GM12878 (cell line): ENCODE data around the gene IGLL5. TPM values are rescaled to one million over a fixed set of nuclear protein-coding genes. Genes with fewer than 3 reads are reported as not detected.

Experiments used
- ATAC-seq: fragments of 200-7000 bp; cut with Tn5 transposase; 3 replicates; pipeline ENCODE4 v1.9.1; 2020; ENCODE audit warnings: mild to moderate bottlenecking, moderate library complexity
- BruUV-seq: library from RNA; stranded (reverse); fragments of 400-500 nt; replicated peaks from 2 replicates; lab custom pipeline; 2021; lab: Mats Ljungman, UMichigan
- CTCF ChIA-PET: fragments of 300-600 bp; sonication (Branson Sonifier 250); formaldehyde crosslinking; extraction: SDS; loops from one replicate; lab custom pipeline; 2021; ENCODE audit warnings: inconsistent platforms; lab: Yijun Ruan, JAX
- POLR2A ChIA-PET: fragments of 350-600 bp; formaldehyde crosslinking; extraction: SDS; loops from one replicate; lab custom pipeline; 2021; ENCODE audit warnings: inconsistent platforms; lab: Charles Lee
- RAD21 ChIA-PET: fragments of 300-600 bp; sonication (Branson Sonifier 250); formaldehyde crosslinking; loops from one replicate; lab custom pipeline; 2023; ENCODE audit warnings: antibody characterized with exemption; ENCODE audit not compliant: unreplicated experiment; lab: Charles Lee
- SMC1A ChIA-PET: fragments of 300-600 bp; sonication (Branson Sonifier 250); formaldehyde crosslinking; loops from one replicate; lab custom pipeline; 2023; ENCODE audit not compliant: unreplicated experiment, uncharacterized antibody; lab: Charles Lee
- DNase-seq: peaks from one replicate; pipeline ENCODE4 v3.0.0-alpha.2; 2011; ENCODE audit warnings: low read depth, low spot score
- FAIRE-seq: peaks from 3 replicates; lab custom pipeline; 2011; peaks lifted over from hg19 to GRCh38; lab: Jason Lieb, UNC
- H2AFZ ChIP-seq: 2 replicates; pipeline ENCODE4 v1.6.0; 2011; ENCODE audit warnings: low read depth, low read length, control low read depth; ENCODE audit not compliant: control insufficient read depth
- H3K27ac ChIP-seq: 2 replicates; pipeline ENCODE4 v1.5.1; 2011; ENCODE audit warnings: control low read depth; ENCODE audit not compliant: control insufficient read depth, insufficient read depth
- H3K27me3 ChIP-seq, 2 experiments: replicated peaks in 1 of 2; 2 replicates each; pipeline versions ENCODE4 v1.6.0 to v1.6.1; 2011; ENCODE audit warnings: low read length in 1 of 2; ENCODE audit not compliant: control insufficient read depth in 2 of 2, insufficient read depth in 2 of 2
- H3K36me3 ChIP-seq, 2 experiments: 2 replicates each; pipeline ENCODE4 v1.5.1; 2011; ENCODE audit warnings: low read length in 1 of 2; ENCODE audit not compliant: control insufficient read depth in 2 of 2, insufficient read depth in 2 of 2
- H3K4me1 ChIP-seq: 2 replicates; pipeline ENCODE4 v1.6.1; 2011; ENCODE audit warnings: mild to moderate bottlenecking, low read length, moderate library complexity, mixed read lengths; ENCODE audit not compliant: control insufficient read depth, insufficient read depth
- H3K4me2 ChIP-seq: 2 replicates; pipeline ENCODE4 v1.6.0; 2011; ENCODE audit warnings: control low read depth; ENCODE audit not compliant: control insufficient read depth, insufficient read depth
- H3K4me3 ChIP-seq: fragments of 200-600 bp; sonication (generic); 2 replicates; pipeline ENCODE4 v1.5.1; 2016
- H3K79me2 ChIP-seq: 2 replicates; pipeline ENCODE4 v1.6.0; 2011; ENCODE audit warnings: low read length; ENCODE audit not compliant: control insufficient read depth, insufficient read depth
- H3K9ac ChIP-seq: 2 replicates; pipeline ENCODE4 v1.8.0; 2011; ENCODE audit warnings: low read length, control low read depth, mixed read lengths; ENCODE audit not compliant: control insufficient read depth, insufficient read depth
- H3K9me3 ChIP-seq: replicated peaks from 3 replicates; pipeline ENCODE4 v1.5.1; 2011; ENCODE audit warnings: mild to moderate bottlenecking, low read length; ENCODE audit not compliant: control insufficient read depth, insufficient read depth
- H4K20me1 ChIP-seq: 2 replicates; pipeline ENCODE4 v1.6.0; 2011; ENCODE audit not compliant: control insufficient read depth, insufficient read depth
- HDGF ChIP-seq: fragments of 450-650 bp; IDR thresholded peaks from 2 replicates; pipeline ENCODE4 v1.6.1; 2016; ENCODE audit warnings: antibody characterized with exemption
- NFYB ChIP-seq: IDR thresholded peaks from 2 replicates; pipeline ENCODE4 v1.6.1; 2011; ENCODE audit warnings: low read depth, mild to moderate bottlenecking, low read length, improper control_type of control experiment, moderate library complexity; ENCODE audit not compliant: insufficient read depth
- REST ChIP-seq: IDR thresholded peaks from 2 replicates; pipeline ENCODE4 v1.6.1; 2012; ENCODE audit warnings: mild to moderate bottlenecking, low read depth, low read length
- WGBS: methylation state at CpG from one replicate; pipeline ENCODE4 v1.1.6; 2016; ENCODE audit warnings: low lambda C conversion rate; ENCODE audit not compliant: insufficient replicate concordance, insufficient coverage; ENCODE audit errors: missing lambda C conversion rate; 5-methylcytosine and 5-hydroxymethylcytosine counted together
- in situ Hi-C: fragments of 300-500 bp; cut with MboI; formaldehyde crosslinking; loops from 9 replicates; pipeline ENCODE4 v1.14.3; 2018; ENCODE audit warnings: mixed read lengths
- intact Hi-C: fragments of 100-400 bp; cut with micrococcal nuclease; formaldehyde crosslinking; loops from one replicate; pipeline ENCODE4 v1.14.2; 2022; ENCODE audit not compliant: unreplicated experiment
- polyA plus RNA-seq, 11 experiments: library from polyadenylated mRNA; depleted of rRNA in 4 of 11; unstranded in 6 of 11; stranded (reverse) in 5 of 11; fragments of >200 nt; fragmentation: Nextera tagmentation in 4 of 11; fragmentation: Illumina TruSeq in 1 of 11; extraction: Ambion mirVana in 4 of 11; extraction: Trizol in 1 of 11; gene quantifications; 1 replicate in 1 of 11; 2 replicates in 10 of 11; pipeline versions ENCODE4 v1.2.1 to v1.2.3, GENCODE V29; 2011 to 2016; ENCODE audit warnings: inconsistent platforms in 2 of 11, missing spikeins in 2 of 11, low read depth in 1 of 11
- total RNA-seq, 4 experiments: library from RNA; depleted of rRNA in 3 of 4; stranded (reverse); fragments of >200 nt in 3 of 4; fragmentation: Illumina TruSeq in 1 of 4; extraction: Trizol in 1 of 4; gene quantifications; 2 replicates each; pipeline versions ENCODE4 v1.2.1 to v1.2.3, GENCODE V29; 2013 to 2021

Gene IGLL5
- total and polyA plus RNA-seq, 10 of the 15 experiments (the other 5 are each of a cell fraction or from before 2014, with no cell fraction given) = not detected

GRCh38 chr22:22915670-22916035, 28.0 kb downstream of the IGLL5 start (continued):
- TF ChIP-seq REST = no peak

- Histone ChIP-seq H3K4me2 (no peak overlapping the region), H3K79me2 (no peaks in the 10 kb centered on the region), H3K9me3 (no peaks in the 10 kb centered on the region), H3K36me3 (no peaks in the 10 kb centered on the region), H3K27me3 (no peaks in the 10 kb centered on the region), H4K20me1 (no peaks in the 10 kb centered on the region), H3K4me3 (no peak overlapping the region), H3K4me1 (peaks cover 15% of the 10 kb centered on the region), H2AFZ (no peak overlapping the region), H3K27ac (no peak overlapping the region), H3K9ac (no peak overlapping the region)
- no peak for FAIRE-seq
- ChIA-PET CTCF (interaction anchor here (1.4 kb wide), 1 partner anchor 12 kb away, joined by 5 read pairs; no protein-coding TSS in a partner anchor), RAD21 (no interaction called here), POLR2A (interaction anchor here (1.1 to 4.1 kb wide), 2 partner anchors 14 to 25 kb away, joined by 3 to 21 read pairs; no protein-coding TSS in a partner anchor), SMC1A (interaction anchor here (1.4 to 2.2 kb wide), 3 partner anchors 12 to 19 kb away, joined by 3 to 10 read pairs (median 4); no protein-coding TSS in a partner anchor)
- DNase-seq = no peak
- BruUV-seq = no TSS peak
- intact Hi-C loops (no loop called here), in situ Hi-C loops (loop anchor here (10.0 to 25.0 kb wide), 2 partner anchors 562 to 1204 kb away; no protein-coding TSS in a partner anchor)
- no peak for TF ChIP-seq HDGF
- TF ChIP-seq NFYB = no peak
- 78% methylated on average over 10 of the region's 10 CpGs for WGBS
- ATAC-seq = no peak
Observed at GRCh38 chr22:22916215-22916951, 28.8 kb downstream of the IGLL5 start.
